Progenitor cell of endocrine pancreas (in vitro differentiated cells): ENCODE measurements around the gene KCTD21. TPM values are rescaled to one million over a fixed set of nuclear protein-coding genes. Genes with fewer than 3 reads are reported as not detected.

Experiments
- DNase-seq: peaks from one replicate; pipeline ENCODE4 v3.0.0; 2021; ENCODE audit warnings: low spot score; ENCODE audit not compliant: unreplicated experiment
- H3K27ac Mint-ChIP-seq: 2 replicates; pipeline ENCODE4 v1.8.0; 2021; ENCODE audit warnings: mild to moderate bottlenecking, moderate library complexity, mixed read lengths
- H3K27me3 Mint-ChIP-seq: 2 replicates; pipeline ENCODE4 v1.8.0; 2021; ENCODE audit warnings: mixed read lengths
- H3K36me3 Mint-ChIP-seq: 2 replicates; pipeline ENCODE4 v1.8.0; 2022; ENCODE audit warnings: mixed read lengths; ENCODE audit not compliant: insufficient read depth
- H3K4me1 Mint-ChIP-seq: 2 replicates; pipeline ENCODE4 v1.8.0; 2021; ENCODE audit warnings: low read depth, mixed read lengths
- H3K4me3 Mint-ChIP-seq: 2 replicates; pipeline ENCODE4 v1.8.0; 2021; ENCODE audit warnings: low read depth, mild to moderate bottlenecking, moderate library complexity, mixed read lengths
- H3K9me3 Mint-ChIP-seq: 2 replicates; pipeline ENCODE4 v1.8.0; 2021; ENCODE audit warnings: low read depth, mixed read lengths
- total RNA-seq: library from RNA; stranded (reverse); gene quantifications from 2 replicates; pipeline ENCODE4 v1.2.1, GENCODE V29; 2021
- TF ChIP-seq, protein P1 (sequence below): fragments of 200-600 bp; sonication (generic); IDR thresholded peaks from one replicate; pipeline ENCODE4 v1.5.0; 2021; ENCODE audit warnings: antibody characterized with exemption, mild to moderate bottlenecking; ENCODE audit not compliant: unreplicated experiment

KCTD21 gene
- total RNA-seq, 1 donor from 2014 or later = 7.4 TPM

DNA sequence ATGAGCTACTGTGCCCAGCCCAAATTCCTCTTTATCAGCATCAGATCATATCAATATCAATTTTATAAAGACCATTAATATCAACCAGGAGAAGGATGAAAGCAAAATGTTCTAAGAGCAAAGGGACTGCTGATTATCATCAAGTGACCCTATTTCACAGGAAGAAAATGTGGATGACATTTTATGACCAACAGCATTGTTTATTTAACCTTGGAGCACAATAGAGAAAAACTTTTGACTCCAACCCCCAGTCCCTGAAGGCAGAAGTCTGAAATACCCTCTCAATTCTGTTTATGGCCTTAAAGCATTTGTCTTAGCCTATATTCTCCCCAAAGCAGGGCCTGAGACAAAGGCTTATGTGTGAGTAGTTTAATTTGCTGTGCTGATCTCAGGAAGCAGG is 37.7 kb downstream of the KCTD21 start:
- DNase-seq = no peak
- Mint-ChIP-seq H3K27ac (no peak overlapping the region), H3K9me3 (no peaks in the 10 kb centered on the region), H3K27me3 (no peaks in the 10 kb centered on the region), H3K4me1 (peaks cover 15% of the 10 kb centered on the region), H3K36me3 (peaks cover 4% of the 10 kb centered on the region), H3K4me3 (no peak overlapping the region)
- TF ChIP-seq, protein P1, sequence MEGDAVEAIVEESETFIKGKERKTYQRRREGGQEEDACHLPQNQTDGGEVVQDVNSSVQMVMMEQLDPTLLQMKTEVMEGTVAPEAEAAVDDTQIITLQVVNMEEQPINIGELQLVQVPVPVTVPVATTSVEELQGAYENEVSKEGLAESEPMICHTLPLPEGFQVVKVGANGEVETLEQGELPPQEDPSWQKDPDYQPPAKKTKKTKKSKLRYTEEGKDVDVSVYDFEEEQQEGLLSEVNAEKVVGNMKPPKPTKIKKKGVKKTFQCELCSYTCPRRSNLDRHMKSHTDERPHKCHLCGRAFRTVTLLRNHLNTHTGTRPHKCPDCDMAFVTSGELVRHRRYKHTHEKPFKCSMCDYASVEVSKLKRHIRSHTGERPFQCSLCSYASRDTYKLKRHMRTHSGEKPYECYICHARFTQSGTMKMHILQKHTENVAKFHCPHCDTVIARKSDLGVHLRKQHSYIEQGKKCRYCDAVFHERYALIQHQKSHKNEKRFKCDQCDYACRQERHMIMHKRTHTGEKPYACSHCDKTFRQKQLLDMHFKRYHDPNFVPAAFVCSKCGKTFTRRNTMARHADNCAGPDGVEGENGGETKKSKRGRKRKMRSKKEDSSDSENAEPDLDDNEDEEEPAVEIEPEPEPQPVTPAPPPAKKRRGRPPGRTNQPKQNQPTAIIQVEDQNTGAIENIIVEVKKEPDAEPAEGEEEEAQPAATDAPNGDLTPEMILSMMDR = no peak

DNA sequence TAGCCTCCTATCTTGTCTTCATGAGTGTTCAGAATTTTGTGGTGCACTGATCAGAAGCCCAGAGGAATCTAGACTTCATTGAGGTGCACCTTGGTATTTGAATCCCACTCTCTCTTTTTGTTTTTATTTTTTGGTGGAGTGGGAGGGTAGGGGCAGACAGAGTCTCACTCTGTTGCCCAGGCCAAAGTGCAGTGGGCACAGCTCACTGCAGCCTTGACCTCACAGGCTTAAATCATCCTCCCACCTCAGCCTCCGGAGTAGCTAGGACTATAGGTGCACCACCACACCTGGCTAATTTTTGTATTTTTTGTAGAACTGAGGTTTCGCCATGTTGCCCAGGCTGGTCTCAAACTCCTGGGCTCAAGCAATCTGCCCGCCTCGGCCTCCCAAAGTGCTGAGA is 38.1 kb downstream of the KCTD21 start:
- no peak overlapping the region for H3K4me3 Mint-ChIP-seq
- peaks cover 12% of the 10 kb centered on the region for H3K4me1 Mint-ChIP-seq
- H3K9me3 Mint-ChIP-seq = no peaks in the 10 kb centered on the region
- no peak overlapping the region for H3K27ac Mint-ChIP-seq
- H3K27me3 Mint-ChIP-seq = no peaks in the 10 kb centered on the region
- DNase-seq = no peak
- TF ChIP-seq, protein P1 = no peak
- peaks cover 4% of the 10 kb centered on the region for H3K36me3 Mint-ChIP-seq

DNA sequence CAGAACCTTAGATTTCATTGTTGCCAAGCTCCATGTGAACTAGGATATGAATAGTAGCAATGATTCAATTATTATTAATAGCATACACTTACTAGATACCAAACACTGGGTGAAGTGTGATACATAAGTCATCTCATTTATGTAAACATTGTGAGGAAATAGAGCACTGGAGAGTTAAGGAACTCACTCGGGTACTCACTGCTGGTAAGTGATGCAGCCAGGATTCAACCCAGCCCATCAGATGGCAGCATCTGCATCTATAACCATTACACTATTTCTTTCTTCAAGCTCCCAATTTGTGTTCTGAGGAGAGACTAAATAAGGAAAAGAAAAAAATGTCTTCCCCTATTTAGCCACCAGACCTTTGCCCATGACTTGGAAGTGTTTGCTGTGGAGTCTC is 38.8 kb downstream of the KCTD21 start:
- Mint-ChIP-seq H3K27me3 (no peaks in the 10 kb centered on the region), H3K4me3 (no peak overlapping the region), H3K36me3 (peaks cover 4% of the 10 kb centered on the region), H3K9me3 (no peaks in the 10 kb centered on the region), H3K4me1 (peaks cover 9% of the 10 kb centered on the region), H3K27ac (no peak overlapping the region)
- DNase-seq = no peak
- TF ChIP-seq, protein P1 = no peak

- H3K36me3 Mint-ChIP-seq = peaks cover 2% of the 10 kb centered on the region
- H3K4me3 Mint-ChIP-seq = no peak overlapping the region
- no peaks in the 10 kb centered on the region for H3K27me3 Mint-ChIP-seq
- no peak for DNase-seq
- no peaks in the 10 kb centered on the region for H3K9me3 Mint-ChIP-seq
- TF ChIP-seq, protein P1 = no peak
- peaks cover 1% of the 10 kb centered on the region for H3K4me1 Mint-ChIP-seq
- no peak overlapping the region for H3K27ac Mint-ChIP-seq
Observed at GRCh38 chr11:78147807-78148206, 40.6 kb downstream of the KCTD21 start.

DNA sequence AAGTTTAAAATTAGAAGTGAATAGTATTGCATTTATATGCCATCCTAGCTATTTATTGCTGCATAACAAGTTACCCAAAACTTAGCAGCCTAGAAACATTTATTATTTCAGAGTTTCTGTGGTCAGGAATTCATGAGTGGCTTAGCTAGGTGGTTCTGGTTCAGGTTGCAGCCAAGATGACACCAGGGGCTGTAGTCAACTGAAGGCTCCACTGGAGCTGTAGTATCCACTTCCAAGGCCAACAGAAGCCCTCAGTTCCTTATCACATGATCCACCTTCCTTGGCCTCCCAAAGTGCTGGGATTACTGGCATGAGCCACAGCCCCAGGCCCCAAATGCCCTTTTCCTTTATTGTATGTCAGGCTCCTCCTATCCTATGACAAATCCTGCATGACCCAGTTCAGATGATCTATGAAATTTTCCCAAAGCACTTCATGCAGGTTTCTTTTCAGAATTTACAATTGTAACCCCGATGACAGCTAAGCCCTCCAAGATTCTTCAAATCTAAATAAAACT is 42.9 kb downstream of the KCTD21 start:
- Mint-ChIP-seq H3K4me3 (no peak overlapping the region), H3K9me3 (no peaks in the 10 kb centered on the region), H3K27ac (no peak overlapping the region), H3K27me3 (no peaks in the 10 kb centered on the region), H3K36me3 (peaks cover 5% of the 10 kb centered on the region), H3K4me1 (peaks cover 5% of the 10 kb centered on the region)
- TF ChIP-seq, protein P1 = no peak
- no peak for DNase-seq
